Myocyte (in vitro differentiated cells): ENCODE measurements around the gene RP2. TPM values are rescaled to one million over a fixed set of nuclear protein-coding genes. Genes with fewer than 3 reads are reported as not detected.

ENCODE experiments used
- DNase-seq: peaks from one replicate; pipeline ENCODE4 v3.0.0-alpha.2; 2012; ENCODE audit warnings: low read depth
- total RNA-seq: library from RNA; depleted of rRNA; stranded (reverse); fragments of >200 nt; gene quantifications from 2 replicates; pipeline ENCODE4 v1.2.3, GENCODE V29; 2014

RP2 gene
- total RNA-seq, 1 donor from 2014 or later: 7.2 TPM

DNA sequence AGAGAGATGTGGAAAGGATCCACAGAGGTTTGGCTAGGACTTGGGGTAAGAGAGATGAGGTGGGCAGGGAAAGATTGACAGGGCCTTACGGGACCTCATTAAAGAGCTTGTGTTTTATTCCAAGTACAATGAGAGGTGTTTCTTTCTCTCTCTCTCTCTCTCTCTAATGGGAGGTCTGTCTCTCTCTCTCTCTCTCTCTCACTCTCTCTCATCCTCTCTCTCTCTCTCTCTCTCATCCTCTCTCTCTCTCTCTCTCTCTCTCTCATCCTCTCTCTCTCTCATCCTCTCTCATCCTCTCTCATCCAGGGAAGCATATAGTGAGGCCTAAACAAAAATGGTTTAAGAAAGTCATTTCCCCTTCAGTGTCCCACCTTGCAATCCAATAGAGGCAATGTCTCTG lies 80.8 kb downstream of the RP2 start:
- no peak for DNase-seq

DNA sequence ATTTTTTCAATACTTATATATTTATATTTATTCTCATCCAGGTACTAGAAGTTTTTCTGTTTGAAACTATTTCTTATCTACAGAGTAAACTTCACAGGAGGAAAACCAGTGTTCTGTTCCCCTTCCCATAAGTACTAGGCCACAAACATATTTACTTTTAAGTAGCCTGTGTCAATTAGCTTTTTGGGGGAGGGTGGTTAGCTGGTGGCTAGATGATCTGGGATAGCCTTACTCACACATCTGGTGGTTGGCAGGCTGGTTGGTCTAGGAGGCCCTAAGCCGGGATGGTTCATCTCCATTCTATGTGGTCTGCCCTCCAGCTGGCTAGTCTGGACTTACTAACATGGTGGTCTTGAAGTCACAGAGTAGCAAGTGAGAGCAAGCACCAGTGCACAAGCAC lies 81.6 kb downstream of the RP2 start:
- DNase-seq: peak; percentile 33

DNA sequence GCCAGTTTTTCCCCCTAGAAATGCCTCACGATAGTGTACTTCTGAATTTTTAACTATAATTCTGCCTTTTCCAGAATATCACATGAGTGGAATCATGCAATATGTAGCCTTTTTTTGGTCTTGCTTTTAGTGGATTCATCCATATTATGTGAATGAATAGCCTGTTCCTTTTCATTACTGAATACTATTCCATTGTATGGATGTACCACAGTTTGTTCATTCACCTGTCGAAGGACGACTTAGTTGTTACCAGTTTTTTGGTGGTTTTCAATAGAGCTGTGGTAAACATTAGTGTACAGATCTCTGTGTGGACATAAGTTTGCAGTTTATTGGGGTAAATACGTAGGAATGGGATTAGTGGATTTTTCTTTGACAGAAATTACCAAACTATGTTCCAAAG lies 83.4 kb downstream of the RP2 start:
- no peak for DNase-seq

DNA sequence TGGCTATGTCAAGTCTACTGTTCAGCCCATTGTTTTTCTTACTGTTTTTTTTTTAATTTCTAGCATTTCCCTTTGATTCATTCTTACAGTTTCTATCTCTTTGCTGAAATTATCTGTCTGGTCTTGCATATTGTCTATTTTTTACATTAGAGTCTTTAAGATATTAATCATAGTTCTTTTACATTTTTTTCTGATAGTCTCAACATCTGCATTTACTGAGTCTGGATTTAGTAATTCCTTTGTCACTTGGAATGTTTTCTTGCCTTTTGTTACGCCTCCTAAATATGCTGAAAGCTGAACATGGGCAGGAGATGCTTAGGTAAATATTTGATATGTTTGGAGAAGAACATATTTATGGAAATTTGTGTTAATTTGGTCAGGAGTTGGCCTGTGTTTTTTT lies 85.8 kb downstream of the RP2 start:
- no peak for DNase-seq

DNA sequence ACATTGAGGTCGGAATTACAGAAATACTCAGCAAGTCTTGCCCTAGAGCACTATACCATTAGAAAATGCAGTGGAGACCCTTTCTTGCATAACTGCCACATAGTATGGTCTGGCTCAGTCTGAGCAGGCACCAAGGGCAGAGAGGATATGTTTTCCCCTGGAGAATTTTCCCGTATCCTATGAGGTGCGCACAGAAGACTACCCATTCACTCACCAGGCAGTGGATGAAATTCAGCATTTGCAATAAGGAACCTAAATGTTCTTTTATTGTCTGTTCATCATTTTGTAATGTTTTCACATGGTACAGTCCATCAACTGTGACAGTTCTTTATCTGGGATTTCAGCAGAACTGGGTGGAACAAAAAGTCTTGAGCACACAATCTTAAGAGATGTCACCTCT lies 90.9 kb downstream of the RP2 start:
- DNase-seq: no peak

DNA sequence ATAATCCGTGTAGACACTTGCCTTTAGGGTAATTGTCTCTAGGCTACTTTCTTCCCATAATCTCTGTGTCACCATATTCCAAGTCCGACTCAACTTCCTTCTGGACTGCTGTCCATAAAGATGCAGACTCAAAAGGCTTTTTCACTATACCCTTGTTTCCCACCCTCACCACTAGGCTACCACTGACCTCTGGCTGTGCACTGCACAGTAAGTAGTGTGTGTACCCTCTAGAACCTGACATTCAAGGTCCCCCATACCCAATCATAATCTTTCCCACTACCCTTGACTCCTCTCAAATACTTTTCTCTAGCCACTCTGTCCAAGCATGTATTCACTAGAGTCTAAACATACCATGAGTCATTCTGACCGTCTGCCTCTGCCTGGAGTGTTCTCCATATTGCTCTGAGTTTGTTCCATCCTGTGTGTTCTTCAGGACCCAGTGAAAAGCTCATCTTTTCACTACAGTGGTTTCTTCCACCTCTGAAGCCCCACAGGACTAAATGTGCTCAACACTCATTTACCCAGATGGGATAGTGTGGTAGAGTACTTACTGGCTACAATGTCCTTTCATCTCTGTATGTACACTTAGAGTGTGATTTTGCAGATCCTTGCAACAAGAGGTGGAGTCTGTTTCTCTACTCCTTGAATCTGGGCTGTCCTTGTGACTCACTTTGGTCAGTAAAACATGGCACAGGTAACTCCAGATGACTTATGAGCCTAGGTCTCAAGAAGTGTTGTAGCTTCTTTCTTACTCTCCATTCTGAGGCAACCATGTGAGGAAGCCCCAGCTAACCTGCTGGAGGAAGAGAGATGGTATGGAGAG lies 92.8 kb downstream of the RP2 start:
- DNase-seq: no peak

Other genes with a start within 250 kb of the RP2 start
- gene SLC9A7, start 77.9 kb upstream of the RP2 start, total RNA-seq: 36.0 and 38.7 TPM in 2 replicates
- gene JADE3, start 75.4 kb downstream of the RP2 start, total RNA-seq: 2.2 and 2.8 TPM in 2 replicates
- not detected in 2 replicates for gene RGN, start 241.4 kb downstream of the RP2 start, total RNA-seq